Left hindlimb (tissue), 1 donor: Measurements from ENCODE around the gene PDGFA.
"Not testable (repeated sequence)": the region's sequence is repeated elsewhere in the genome, so short reads cannot be mapped to it uniquely, and the experiment has no call there.

ENCODE experiments used
- DNase-seq: peaks from one replicate; pipeline ENCODE4 v3.0.0-alpha.2; 2018

Gene PDGFA

GRCh38 chr7:551615-551970 lies 31.9 kb upstream of the PDGFA start:
- not testable (repeated sequence) for DNase-seq

- DNase-seq: no peak
These were observed 31.4 kb upstream of the PDGFA start for GRCh38 chr7:550881-551614.

GRCh38 chr7:549891-550625 lies 30.4 kb upstream of the PDGFA start:
- DNase-seq: no peak

GRCh38 chr7:549066-549890 lies 29.6 kb upstream of the PDGFA start:
- no peak for DNase-seq

GRCh38 chr7:548401-548800 lies 28.8 kb upstream of the PDGFA start:
- no peak for DNase-seq

- no peak for DNase-seq
These were observed 25.8 kb upstream of the PDGFA start for GRCh38 chr7:545470-545869.

- no peak for DNase-seq
These were observed 24.9 kb upstream of the PDGFA start for GRCh38 chr7:544338-545221.

- no peak for DNase-seq
These were observed 24.1 kb upstream of the PDGFA start for GRCh38 chr7:543501-544337.

GRCh38 chr7:542713-543500 lies 23.3 kb upstream of the PDGFA start:
- DNase-seq: no peak

GRCh38 chr7:542131-542712 lies 22.6 kb upstream of the PDGFA start:
- DNase-seq: no peak

GRCh38 chr7:541661-542060 lies 22.0 kb upstream of the PDGFA start:
- DNase-seq: no peak

- no peak for DNase-seq
These were observed 21.4 kb upstream of the PDGFA start for GRCh38 chr7:540997-541396.

- DNase-seq: no peak
These were observed 20.9 kb upstream of the PDGFA start for GRCh38 chr7:540579-540978.

GRCh38 chr7:539731-540411 lies 20.2 kb upstream of the PDGFA start:
- no peak for DNase-seq

GRCh38 chr7:538764-539685 lies 19.4 kb upstream of the PDGFA start:
- no peak for DNase-seq

GRCh38 chr7:537911-538634 lies 18.4 kb upstream of the PDGFA start:
- no peak for DNase-seq

GRCh38 chr7:536231-536630 lies 16.6 kb upstream of the PDGFA start:
- DNase-seq: no peak

GRCh38 chr7:534959-535358 lies 15.3 kb upstream of the PDGFA start:
- DNase-seq: no peak
